Fibroblast of the aortic adventitia (primary cell): ENCODE measurements around the gene P2RX7. TPM values are rescaled to one million over a fixed set of nuclear protein-coding genes. Genes with fewer than 3 reads are reported as not detected.

Source experiments
- DNase-seq: peaks from one replicate; pipeline ENCODE4 v3.0.0-alpha.2; 2010; ENCODE audit warnings: low read depth
- H3K4me3 ChIP-seq: 2 replicates; pipeline ENCODE4 v1.5.1; 2011; ENCODE audit warnings: low read depth, mild to moderate bottlenecking, control low read depth, low read length, moderate library complexity
- total RNA-seq: library from RNA; depleted of rRNA; stranded (reverse); fragments of >200 nt; gene quantifications from 2 replicates; pipeline ENCODE4 v1.2.3, GENCODE V29; 2012; ENCODE audit warnings: low replicate concordance
- TF ChIP-seq, protein P1 (sequence below): IDR thresholded peaks from 2 replicates; pipeline ENCODE4 v1.5.1; 2011; ENCODE audit warnings: mild to moderate bottlenecking, low read length, control low read depth, inconsistent platforms; ENCODE audit not compliant: insufficient read depth

P2RX7 gene
- total RNA-seq, 1 donor: 0.18 TPM

DNA sequence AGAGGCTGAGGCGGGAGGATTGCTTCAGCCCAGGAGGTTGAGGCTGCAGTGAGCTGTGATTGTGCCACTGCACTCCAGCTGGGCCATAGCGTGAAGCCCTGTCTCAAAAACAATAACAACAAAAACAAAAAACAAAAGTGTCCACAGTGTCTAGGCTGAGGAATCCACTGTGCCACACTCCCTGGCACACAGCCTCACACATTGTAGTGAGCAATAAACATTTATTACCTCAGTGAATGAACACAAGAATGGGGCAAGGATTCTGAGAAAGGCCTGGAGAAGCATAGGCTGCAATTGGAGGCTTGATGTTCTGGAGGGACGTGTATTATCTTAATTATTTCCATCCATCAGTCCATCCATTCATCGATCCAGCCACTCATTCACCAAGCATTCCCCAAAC is 17.1 kb upstream of the P2RX7 start:
- TF ChIP-seq, protein P1, sequence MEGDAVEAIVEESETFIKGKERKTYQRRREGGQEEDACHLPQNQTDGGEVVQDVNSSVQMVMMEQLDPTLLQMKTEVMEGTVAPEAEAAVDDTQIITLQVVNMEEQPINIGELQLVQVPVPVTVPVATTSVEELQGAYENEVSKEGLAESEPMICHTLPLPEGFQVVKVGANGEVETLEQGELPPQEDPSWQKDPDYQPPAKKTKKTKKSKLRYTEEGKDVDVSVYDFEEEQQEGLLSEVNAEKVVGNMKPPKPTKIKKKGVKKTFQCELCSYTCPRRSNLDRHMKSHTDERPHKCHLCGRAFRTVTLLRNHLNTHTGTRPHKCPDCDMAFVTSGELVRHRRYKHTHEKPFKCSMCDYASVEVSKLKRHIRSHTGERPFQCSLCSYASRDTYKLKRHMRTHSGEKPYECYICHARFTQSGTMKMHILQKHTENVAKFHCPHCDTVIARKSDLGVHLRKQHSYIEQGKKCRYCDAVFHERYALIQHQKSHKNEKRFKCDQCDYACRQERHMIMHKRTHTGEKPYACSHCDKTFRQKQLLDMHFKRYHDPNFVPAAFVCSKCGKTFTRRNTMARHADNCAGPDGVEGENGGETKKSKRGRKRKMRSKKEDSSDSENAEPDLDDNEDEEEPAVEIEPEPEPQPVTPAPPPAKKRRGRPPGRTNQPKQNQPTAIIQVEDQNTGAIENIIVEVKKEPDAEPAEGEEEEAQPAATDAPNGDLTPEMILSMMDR: no peak
- no peak overlapping the region for H3K4me3 ChIP-seq
- no peak for DNase-seq

DNA sequence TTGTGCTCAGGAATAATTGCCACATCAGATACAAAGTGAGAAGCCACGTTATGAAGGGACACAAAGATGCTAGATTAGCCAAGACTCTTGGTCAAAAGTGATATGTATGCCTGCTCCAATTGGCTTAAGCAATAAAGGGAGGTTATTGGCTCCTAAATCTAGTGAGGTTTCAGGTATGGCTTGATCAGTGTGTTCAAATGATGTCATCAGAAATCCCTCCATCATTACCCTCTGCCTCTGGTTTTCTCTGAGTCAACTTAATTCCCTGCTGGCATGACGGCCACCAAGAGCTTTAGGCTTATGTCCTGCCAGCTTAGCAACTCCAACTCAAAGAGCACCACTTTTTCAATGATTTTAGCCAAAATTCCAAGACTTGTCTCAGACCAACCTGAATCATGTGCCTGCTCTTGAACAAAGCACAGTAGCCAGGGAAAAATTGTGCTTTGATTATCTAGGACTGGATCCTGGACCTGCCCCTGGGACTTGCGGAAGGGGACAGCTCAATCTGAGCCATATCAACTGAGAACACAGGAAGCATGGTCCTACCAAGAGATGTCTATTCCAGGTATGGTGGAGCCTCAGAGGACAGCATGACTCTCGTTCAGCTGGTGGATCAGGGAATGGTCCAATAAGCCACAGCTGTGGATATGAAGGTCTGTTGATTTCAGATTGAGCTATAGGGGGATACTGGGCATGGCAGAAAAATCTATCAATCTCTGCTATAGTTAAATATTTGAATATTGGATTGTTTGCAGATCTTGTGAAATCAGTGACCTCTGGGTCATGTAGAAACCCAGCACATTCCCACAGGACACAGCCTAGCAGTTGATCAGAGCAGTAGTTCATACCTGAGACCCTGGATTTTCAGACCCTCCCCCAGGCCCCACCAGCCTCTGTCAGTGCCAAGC is 16.1 kb upstream of the P2RX7 start:
- DNase-seq: no peak
- no peak overlapping the region for H3K4me3 ChIP-seq
- TF ChIP-seq, protein P1: no peak

DNA sequence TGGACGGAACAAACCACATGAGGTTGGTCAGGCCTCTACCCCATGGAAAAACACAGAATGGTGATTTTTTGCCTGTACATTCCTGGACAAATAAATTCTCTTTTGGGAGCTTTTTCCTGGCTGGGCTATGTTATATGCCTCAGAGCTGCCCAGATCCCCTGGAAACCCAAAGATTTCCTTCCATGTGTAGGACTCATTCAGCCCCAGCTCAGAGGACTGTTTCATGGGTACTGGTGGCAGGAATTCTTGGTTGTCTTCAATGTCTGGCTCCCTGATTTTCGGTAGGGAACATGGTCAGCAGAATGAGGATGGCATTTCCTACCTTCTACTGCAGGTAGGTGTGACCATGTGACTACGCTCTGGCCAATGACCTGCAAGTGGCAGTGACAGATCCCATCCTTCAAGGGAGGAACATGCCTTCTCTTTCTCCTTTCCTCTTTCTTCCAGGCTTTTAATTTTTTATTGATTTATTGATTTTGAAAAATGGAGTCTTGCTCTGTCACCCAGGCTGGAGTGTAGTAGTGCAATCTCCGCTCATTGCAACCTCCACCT is 15.4 kb upstream of the P2RX7 start:
- H3K4me3 ChIP-seq: no peak overlapping the region
- TF ChIP-seq, protein P1: no peak
- DNase-seq: no peak

DNA sequence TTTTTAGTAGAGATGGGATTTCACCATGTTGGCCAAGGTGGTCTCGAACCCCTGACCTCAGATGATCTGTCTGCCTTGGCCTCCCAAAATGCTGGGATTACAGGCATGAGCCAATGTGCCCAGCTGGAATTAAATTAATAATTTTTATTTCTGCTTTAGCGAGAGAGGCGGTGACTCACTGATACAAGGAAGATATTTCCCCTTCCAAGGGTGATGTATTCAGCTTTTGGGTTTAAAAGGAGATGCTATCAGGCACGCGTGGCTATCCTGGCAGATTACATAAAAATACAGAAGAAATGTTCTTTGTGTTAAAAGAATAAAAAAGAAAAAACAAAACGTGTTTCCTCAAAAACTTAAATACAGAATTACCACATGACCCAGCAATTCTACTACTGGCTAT is 12.4 kb upstream of the P2RX7 start:
- no peak overlapping the region for H3K4me3 ChIP-seq
- TF ChIP-seq, protein P1: no peak
- no peak for DNase-seq

DNA sequence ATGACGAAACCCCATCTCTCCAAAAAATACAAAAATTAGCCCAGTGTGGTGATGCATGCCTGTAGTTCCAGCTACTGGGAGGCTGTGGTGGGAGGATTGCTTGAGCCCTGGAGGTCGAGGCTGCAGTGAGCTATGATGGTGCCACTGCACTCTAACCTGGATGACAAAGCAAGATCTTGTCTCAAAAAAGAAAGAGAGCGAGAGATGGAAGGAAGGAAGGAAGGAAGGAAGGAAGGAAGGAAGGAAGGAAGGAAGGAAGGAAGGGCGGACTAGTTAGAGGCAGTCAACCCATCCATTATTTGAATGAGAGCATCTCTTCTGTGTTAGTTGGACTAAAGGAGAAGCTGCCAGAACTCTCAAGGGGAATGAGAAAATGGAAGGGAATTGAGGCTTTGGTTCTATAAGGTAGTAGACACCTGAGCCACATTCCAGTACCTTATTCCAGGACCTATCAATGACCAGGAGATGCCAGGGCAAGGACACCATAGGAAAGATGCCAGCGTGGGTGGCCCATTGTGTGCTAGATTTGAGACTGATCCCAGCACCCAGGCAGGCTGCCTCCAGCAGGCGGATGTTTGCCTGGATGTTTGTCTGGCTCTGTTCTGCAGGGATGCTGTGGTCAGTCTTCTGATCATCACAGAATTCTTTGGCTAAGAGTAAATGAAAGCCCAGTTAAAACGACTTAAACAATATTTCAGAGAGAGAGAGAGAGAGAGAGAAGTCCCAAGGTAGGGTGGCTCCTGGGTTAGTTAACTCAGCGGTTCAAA is 11.5 kb upstream of the P2RX7 start:
- no peak for DNase-seq
- no peak overlapping the region for H3K4me3 ChIP-seq
- TF ChIP-seq, protein P1: no peak

DNA sequence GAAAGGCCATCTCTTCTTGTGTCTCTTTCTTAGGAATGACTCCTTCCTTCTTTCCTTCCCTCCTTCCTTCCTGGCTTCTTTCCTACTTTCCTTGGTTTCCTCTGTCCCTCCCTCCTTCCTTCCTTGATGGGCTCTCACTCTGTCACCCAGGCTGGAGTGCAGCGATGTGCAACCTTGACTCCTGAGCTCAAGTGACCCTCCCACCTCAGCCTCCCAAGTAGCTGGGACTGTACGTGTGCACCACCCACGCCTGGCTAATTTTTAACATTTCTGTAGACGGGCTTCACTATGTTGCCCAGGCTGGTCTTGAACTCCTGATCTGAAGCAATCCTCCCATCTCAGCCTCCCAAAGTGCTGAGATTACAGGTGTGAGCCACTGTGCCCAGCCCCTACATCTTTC is 10.9 kb upstream of the P2RX7 start:
- no peak overlapping the region for H3K4me3 ChIP-seq
- TF ChIP-seq, protein P1: no peak
- DNase-seq: no peak
